Astrocyte of the cerebellum (primary cell): ENCODE measurements around the gene TMEM88.

Experiments
- DNase-seq: peaks from one replicate; pipeline ENCODE4 v3.0.0-alpha.2; 2011; ENCODE audit warnings: low read depth
- H3K4me3 ChIP-seq: 2 replicates; pipeline ENCODE4 v1.5.1; 2011; ENCODE audit warnings: mild to moderate bottlenecking, low read depth, low read length, moderate library complexity
- in situ Hi-C: cut with HindIII; loops from 2 replicates; pipeline ENCODE4 v1.10.0; 2017; ENCODE audit warnings: low sequenced_read_pairs
- TF ChIP-seq, protein P1 (sequence below): IDR thresholded peaks from 2 replicates; pipeline ENCODE4 v1.5.1; 2012; ENCODE audit warnings: low read length, low read depth, moderate library complexity, mild to moderate bottlenecking; ENCODE audit errors: missing control alignments

TMEM88 gene

GRCh38 chr17:7846765-7847661, 7.9 kb upstream of the TMEM88 start:
- no peak overlapping the region for H3K4me3 ChIP-seq
- TF ChIP-seq, protein P1, sequence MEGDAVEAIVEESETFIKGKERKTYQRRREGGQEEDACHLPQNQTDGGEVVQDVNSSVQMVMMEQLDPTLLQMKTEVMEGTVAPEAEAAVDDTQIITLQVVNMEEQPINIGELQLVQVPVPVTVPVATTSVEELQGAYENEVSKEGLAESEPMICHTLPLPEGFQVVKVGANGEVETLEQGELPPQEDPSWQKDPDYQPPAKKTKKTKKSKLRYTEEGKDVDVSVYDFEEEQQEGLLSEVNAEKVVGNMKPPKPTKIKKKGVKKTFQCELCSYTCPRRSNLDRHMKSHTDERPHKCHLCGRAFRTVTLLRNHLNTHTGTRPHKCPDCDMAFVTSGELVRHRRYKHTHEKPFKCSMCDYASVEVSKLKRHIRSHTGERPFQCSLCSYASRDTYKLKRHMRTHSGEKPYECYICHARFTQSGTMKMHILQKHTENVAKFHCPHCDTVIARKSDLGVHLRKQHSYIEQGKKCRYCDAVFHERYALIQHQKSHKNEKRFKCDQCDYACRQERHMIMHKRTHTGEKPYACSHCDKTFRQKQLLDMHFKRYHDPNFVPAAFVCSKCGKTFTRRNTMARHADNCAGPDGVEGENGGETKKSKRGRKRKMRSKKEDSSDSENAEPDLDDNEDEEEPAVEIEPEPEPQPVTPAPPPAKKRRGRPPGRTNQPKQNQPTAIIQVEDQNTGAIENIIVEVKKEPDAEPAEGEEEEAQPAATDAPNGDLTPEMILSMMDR, result no peak
- in situ Hi-C loops, result no loop called here
- no peak for DNase-seq

DNA sequence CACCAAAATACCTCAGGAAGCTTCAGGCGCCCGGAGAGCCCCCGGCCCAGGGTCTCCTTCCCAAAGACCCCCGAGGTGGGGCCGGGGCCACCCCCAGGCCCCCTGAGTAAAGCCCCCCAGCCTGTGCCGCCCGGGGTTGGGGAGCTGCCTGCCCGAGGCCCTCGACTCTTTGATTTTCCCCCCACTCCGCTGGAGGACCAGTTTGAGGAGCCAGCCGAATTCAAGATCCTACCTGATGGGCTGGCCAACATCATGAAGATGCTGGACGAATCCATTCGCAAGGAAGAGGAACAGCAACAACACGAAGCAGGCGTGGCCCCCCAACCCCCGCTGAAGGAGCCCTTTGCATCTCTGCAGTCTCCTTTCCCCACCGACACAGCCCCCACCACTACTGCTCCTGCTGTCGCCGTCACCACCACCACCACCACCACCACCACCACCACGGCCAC, 6.7 kb upstream of the TMEM88 start:
- no peak overlapping the region for H3K4me3 ChIP-seq
- in situ Hi-C loops, result no loop called here
- TF ChIP-seq, protein P1, result no peak
- DNase-seq, result no peak

GRCh38 chr17:7848739-7849129, 6.1 kb upstream of the TMEM88 start:
- no peak for DNase-seq
- TF ChIP-seq, protein P1, result no peak
- in situ Hi-C loops, result no loop called here
- H3K4me3 ChIP-seq, result no peak overlapping the region

GRCh38 chr17:7849130-7849750, 5.6 kb upstream of the TMEM88 start:
- in situ Hi-C loops, result no loop called here
- no peak for DNase-seq
- H3K4me3 ChIP-seq, result no peak overlapping the region
- TF ChIP-seq, protein P1, result no peak

DNA sequence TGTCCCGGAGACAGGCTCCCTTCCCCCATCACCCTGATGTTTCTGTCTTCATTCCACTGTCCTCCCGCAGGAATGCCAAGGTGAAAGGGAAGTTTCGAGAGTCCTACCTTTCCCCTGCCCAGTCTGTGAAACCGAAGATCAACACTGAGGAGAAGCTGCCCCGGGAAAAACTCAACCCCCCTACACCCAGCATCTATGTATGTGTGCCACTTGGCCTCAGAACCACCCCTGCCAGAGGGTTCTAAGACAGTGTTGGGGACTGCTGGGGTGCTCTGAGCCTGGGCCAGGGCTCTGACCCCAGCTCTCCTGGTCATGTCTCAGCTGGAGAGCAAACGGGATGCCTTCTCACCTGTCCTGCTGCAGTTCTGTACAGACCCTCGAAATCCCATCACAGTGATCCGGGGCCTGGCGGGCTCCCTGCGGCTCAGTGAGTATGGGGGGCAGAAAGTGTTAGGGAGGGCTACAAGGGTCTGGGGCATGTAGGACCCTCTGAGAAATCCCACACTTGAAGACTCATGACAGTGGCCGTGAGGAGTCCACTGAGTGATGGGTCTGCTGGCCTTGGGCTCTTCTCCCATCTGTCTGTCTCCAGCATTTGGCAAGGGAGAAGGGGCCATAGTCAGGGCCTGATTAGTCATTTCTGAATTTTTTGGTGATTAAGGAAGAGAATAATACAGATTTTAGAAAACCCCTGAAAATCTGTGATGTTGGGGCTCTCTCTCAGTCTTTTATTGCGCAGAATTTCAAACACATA, 4.9 kb upstream of the TMEM88 start:
- in situ Hi-C loops, result no loop called here
- no peak overlapping the region for H3K4me3 ChIP-seq
- DNase-seq, result no peak
- TF ChIP-seq, protein P1, result no peak

DNA sequence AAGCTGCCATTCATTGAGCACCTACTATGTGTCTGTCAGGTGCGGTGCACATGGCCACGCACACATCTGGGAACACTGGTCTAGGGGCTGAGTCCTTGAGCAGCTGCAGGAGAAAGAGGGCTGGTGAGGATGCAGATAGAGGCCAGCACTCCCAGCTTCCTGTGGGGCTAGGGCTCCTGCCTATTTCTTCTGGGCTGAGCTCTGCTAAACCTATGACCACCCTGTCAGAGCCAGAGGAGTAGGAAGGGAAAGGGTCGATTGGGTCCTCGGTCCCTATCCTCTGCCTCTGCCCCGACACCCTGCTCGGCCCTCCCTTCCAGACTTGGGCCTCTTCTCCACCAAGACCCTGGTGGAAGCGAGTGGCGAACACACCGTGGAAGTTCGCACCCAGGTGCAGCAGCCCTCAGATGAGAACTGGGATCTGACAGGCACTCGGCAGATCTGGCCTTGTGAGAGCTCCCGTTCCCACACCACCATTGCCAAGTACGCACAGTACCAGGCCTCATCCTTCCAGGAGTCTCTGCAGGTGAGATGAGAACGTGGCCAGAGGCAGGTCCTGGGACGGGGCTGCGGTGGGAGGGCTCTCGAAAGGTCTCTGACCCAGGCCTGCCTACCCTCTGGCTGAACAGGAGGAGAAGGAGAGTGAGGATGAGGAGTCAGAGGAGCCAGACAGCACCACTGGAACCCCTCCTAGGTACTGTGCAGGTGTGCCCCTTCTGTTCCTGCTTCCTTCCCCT, 4.0 kb upstream of the TMEM88 start:
- TF ChIP-seq, protein P1, result no peak
- H3K4me3 ChIP-seq, result no peak overlapping the region
- in situ Hi-C loops, result no loop called here
- no peak for DNase-seq
